HG03457 (cell line): ENCODE data around the gene MRAS.

ENCODE experiments used
- ATAC-seq: cut with Tn5 transposase; IDR thresholded peaks from one replicate; pipeline ENCODE4 v1.9.1; 2021; ENCODE audit warnings: moderate number of reproducible peaks; ENCODE audit not compliant: unreplicated experiment

The MRAS gene

DNA sequence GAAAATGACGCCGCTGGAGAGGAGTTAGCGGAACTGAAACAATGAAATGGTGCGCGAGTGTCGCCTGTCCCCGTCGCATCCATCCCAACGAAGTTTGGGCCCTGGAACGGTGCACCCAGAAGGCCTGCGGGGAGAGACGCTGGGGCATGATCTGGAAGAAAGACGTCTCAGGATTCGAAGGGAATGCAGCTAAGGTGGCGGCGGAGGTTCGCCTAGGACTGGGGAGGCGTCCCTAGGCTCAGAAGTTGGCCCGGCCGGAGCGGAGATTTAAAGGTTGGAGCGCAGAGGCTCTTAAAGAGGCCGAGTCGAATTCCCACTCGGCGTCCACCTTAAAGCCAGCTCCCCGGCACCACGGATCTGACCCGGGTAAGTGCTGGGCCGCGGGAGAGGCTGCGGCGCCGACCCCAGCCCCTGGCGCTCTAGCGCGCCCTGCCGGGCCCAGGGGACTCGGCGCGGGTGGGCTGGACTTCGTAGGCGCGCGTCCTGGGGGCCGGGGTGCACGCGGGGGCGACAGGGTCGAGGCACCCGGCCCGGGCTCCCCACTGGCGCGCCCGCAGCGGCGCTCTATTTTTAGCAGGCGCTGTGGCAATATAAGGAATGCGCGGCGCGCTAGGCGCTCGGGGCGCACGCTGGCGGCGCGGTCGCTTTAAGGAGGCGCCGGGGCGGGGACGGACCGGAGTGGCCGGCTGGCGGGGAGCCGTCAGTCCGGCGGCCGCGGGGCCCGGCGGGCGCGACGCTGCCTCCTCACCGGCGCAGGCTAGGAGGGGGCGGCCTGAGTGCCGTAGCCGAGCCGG is at the start of gene MRAS:
Gene MRAS, plus strand, starts transcription at position 620 of the 794 bp plus-strand sequence. CDS start 24,305 bp downstream, outside the sequence.
- no peak for ATAC-seq

DNA sequence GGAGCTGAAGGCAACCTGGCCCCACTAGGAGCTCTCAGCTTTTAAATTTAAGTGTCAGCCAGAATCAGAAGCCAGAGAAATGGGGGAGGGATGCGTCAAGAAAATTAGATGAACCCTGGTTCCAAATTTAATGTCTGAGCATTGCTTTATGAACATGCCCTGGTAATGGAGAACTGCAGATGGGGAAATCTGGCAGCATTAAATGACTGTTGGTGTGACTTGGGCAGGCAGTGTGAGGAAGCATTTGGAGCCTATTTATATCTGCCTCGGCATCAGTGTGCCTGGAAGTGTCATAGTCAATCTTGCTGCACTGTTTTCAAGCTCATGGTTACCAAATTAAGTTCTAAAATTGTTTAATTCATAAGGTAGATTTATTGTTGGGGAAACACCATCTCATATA is 47.7 kb upstream of the MRAS start:
- ATAC-seq, result no peak

- ATAC-seq, result no peak
Measured at GRCh38 chr3:138303474-138303873, 44.9 kb upstream of the MRAS start.

DNA sequence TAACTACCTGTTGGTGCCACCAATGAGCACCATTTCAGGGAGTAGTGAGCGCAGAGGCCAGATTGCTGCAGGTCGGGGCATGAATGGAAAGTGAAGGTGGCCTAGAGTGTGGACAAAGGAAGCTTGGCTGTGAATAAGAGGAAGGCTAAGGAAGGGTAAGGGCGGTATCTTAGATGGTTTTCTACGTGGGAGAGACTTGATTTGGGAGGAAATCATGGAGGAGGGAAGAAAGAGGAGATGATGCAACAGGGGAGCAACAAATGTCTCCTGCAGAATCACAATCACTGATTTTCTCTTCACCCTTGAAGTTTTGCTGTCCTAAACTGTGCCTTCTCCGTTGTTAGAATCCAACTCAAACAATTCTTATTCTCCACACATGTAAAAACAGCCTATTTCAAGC is 40.5 kb upstream of the MRAS start:
- ATAC-seq, result no peak

DNA sequence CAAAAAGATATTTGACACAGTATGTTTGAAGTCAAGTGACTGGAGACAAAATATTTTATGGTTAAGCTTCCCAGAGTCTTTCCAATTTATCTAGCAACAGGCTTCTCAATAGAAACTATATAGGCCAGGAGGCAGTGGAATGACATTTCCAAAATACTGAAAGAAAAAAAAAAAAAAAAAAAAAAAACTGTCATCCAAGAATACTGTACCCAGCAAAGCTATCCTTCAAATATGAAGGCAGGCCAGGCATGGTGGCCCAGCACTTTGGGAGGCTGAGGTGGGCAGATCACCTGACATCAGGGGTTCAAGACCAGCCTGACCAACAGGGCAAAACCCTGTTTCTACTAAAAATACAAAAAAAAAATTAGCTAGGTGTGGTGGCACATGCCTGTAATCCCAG is 39.6 kb upstream of the MRAS start:
- no peak for ATAC-seq

DNA sequence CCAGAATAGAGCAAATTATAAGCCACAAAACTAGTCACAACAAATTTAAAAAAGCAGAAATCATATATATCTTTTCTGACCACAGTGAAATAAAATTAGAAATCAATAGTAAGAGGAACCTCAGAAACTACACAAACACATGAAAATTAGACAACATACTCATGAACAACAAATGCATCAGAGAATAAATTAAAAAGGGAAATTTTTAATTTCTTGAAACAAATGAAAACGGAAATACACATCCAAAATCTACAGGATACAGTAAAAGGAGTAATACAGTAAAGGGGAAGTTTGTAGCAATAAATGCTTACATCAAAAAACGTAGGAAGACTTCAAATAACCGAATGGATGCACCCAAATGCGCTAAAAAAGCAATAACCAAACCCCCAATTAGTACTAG is 37.9 kb upstream of the MRAS start:
- no peak for ATAC-seq

DNA sequence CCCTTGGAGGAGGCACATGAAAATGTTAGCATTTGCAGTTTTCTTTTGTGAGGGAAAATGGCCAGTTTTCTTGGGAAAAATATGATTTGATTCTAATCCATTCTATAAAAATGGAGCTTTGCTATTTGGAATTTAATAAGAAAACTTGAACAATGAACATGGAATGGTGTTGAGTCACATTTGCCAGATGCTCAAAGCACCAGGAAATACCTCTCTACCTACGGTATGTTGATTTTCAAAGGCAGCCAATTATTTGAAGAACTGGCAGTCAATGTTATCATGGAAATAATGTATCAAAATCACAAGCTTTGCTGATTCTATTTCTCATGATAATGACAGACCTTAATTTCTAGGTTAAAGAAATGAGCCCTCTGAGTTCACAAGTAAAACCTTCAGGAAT is 33.6 kb upstream of the MRAS start:
- no peak for ATAC-seq

- ATAC-seq, result no peak
Measured at GRCh38 chr3:138317687-138318086, 30.7 kb upstream of the MRAS start.

GRCh38 chr3:138323971-138324370 is 24.4 kb upstream of the MRAS start:
- ATAC-seq, result no peak

DNA sequence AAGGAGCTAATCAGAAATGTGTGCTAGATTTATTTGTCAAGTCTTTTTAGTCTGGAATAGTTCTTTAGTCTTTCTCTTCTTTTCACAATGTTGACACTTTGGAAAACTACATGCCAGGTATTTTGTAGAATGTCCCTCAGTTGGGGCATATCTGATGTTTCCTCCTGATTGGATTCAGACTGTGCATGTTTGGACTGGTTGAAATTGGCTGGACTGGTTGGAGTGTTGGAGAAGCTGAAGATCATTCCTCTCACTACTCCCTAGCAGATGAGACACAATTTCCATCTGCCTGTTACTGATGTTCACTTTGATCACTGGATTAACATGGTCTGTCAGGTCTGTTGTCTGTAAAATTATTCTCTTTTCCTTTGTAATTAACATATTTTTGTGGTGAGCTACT is 22.4 kb upstream of the MRAS start:
- ATAC-seq, result no peak

DNA sequence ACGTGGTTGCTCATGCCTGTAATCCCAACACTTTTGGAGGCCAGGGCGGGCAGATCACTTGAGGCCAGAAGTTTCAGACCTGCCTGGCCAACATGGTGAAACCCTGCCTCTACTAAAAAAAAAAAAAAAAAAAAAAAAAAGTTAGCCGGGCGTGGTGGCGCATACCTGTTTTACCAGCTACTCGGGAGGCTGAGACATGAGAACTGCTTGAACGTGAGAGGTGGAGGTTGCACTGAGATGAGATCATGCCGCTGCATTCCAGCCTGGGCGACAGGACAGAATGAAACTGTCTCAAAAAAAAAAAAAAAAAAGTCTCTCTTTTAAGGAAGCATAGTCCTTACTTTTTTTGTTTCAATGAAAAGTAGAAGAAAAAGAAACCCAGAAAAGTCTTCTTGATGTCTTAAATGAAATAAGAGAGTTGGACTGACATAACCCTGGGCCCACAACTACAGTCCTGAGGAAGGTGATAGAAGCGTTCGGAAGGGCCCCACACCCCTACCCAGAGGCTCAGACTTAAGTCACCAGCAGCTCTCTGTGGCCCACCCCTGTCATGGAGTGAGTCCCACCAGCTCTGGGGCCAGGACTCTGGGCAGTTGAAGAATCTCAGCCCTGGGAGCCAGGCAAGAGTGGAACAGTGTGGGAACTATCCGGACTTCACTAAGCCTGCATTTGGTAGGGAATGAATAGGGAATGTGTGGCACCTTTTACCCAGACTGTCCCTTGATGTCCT is 21.3 kb upstream of the MRAS start:
- no peak for ATAC-seq

DNA sequence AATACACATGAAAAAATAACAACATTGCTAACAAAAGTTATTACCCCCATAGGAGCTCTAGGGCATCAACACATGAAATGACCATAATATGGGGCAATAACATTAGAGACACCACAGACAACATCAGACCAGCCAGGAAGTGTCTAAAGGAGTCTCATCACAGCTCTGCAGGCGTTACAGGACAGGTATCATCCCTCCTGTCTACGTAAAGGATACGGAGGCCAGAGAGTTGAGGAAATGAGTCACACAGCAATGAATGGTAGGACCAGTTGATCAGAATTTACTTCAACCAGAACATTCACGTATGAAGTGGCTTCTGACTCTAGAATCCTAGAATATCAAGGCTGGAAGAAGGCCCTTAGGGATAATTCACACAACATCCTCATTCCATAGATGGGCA is 20.5 kb upstream of the MRAS start:
- ATAC-seq, result no peak

GRCh38 chr3:138328341-138328740 is 20.0 kb upstream of the MRAS start:
- no peak for ATAC-seq

- peak; percentile 51 for ATAC-seq
Measured at GRCh38 chr3:138329127-138329983, 19.0 kb upstream of the MRAS start, which contains the start of gene NME9. Gene NME9, minus strand, starts transcription at chr3:138329851. Its CDS starts 516 bp downstream, at chr3:138329335.

- no peak for ATAC-seq
Measured at GRCh38 chr3:138329984-138330293, 18.4 kb upstream of the MRAS start.

- ATAC-seq, result no peak
Measured at GRCh38 chr3:138331143-138331894, 17.1 kb upstream of the MRAS start.

- ATAC-seq, result no peak
Measured at GRCh38 chr3:138332472-138333073, 15.8 kb upstream of the MRAS start.

DNA sequence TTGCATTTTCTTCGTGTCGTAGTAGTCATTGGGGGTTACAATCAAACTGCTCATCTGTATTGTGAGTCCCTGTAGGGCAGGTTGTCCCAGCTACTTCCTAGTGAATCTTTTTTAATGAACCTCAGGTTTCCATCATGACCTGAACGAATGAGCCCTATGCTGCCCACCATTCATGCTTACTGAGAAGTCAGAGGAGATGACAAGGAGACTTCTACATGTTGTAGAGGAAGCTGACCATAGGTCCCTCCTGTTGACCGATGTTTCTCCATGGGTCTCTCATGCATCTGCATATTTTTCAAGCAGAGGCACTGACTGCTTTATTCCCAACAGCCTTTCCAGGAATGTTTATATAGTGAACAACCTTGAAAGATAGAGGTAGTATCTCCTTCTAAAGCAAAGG is 13.8 kb upstream of the MRAS start:
- ATAC-seq, result no peak

DNA sequence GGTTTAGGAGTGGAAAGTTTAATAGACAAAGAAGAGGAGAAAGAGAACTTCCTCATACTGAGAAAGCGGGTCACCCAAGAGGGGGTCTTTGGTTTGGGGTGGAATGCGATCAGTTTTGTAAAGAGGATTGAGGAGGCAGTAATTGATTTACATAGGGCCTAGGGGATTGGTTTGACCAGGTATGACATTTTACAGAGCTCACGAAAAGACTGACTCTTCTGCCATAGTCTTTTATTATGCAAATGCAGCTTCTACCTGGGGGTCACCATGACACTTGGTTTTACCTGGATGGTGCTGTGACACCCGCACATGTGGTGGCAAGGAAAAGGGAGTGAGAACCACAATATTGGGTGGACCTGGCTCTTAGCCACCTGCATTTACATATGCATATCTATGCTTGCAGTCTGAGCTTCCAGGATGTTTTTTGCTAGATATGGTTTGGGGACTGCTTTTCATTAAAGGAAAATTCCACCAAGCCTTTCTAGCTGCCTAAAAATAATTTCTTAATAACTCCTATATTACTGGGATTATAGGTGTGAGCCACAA is 11.9 kb upstream of the MRAS start:
- ATAC-seq, result no peak

DNA sequence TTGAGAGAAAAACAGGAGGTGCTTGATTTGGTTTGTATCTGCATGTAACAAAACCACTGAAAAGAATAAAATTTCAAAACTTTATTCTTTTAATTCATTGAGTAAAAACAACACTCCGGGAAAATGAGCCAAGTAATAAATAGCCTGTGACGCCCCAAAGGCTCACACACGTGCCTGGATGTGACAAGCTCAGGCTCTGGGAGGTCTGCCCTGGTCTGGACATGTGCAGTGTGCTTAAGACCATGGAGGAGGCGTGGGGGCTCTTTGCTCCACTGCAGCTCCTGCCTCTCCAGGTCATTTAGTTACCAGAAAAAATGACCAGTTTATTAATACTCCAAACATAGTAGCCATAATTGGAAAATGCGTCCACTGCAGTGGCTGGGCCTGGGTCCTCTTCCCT is 10.1 kb upstream of the MRAS start:
- no peak for ATAC-seq
